ENCODE data around the gene TRIM66. TPM values are rescaled to one million over a fixed set of nuclear protein-coding genes. Genes with fewer than 3 reads are reported as not detected.

Gene TRIM66
- total and polyA plus RNA-seq, 9 of the 15 experiments (the other 6 are each of a cell fraction or from before 2014, with no cell fraction given): 1.1 to 7.3 (median 4.9) TPM

GRCh38 chr11:8688414-8689362 is 6.2 kb upstream of the TRIM66 start (continued):
- TF ChIP-seq BDP1 (IDR thresholded peaks at IDR 0.05; ENCODE audit: insufficient read depth, insufficient read length) (no peak), TSHZ1 (CRISPR knock-in tag; IDR thresholded peaks at IDR 0.05) (no peak), IFI16 (CRISPR knock-in tag; IDR thresholded peaks at IDR 0.05) (no peak), FOXK1 (CRISPR knock-in tag; IDR thresholded peaks at IDR 0.05; ENCODE audit: borderline replicate concordance) (no peak), SUPT5H (IDR thresholded peaks at IDR 0.05) (peak; percentile 88), TAF7 (tag; IDR thresholded peaks at IDR 0.05) (no peak), GATAD2B (IDR thresholded peaks at IDR 0.05; ENCODE audit: borderline replicate concordance) (0 out of 2 replicates have a peak, but pooled peaks have one; percentile 26), ZFP1 (CRISPR knock-in tag; IDR thresholded peaks at IDR 0.05) (peak; percentile 54; the same call in 1 of the 2 replicates), GTF2B (IDR thresholded peaks at IDR 0.05; ENCODE audit: extremely low read depth, insufficient read length) (no peak), ZNF3 (CRISPR knock-in tag; IDR thresholded peaks at IDR 0.05) (no peak), KDM1A (IDR thresholded peaks at IDR 0.05) (peak in 1 of 2 experiments; percentile 7; a peak in 3 of 4 replicates), ESRRA (IDR thresholded peaks at IDR 0.05; ENCODE audit: borderline replicate concordance, low read depth) (peak; percentile 91), HNRNPH1 (optimal IDR thresholded peaks at IDR 0.05; ENCODE audit: low read depth, low read length) (no peak)
- TF ChIP-seq, protein P1, sequence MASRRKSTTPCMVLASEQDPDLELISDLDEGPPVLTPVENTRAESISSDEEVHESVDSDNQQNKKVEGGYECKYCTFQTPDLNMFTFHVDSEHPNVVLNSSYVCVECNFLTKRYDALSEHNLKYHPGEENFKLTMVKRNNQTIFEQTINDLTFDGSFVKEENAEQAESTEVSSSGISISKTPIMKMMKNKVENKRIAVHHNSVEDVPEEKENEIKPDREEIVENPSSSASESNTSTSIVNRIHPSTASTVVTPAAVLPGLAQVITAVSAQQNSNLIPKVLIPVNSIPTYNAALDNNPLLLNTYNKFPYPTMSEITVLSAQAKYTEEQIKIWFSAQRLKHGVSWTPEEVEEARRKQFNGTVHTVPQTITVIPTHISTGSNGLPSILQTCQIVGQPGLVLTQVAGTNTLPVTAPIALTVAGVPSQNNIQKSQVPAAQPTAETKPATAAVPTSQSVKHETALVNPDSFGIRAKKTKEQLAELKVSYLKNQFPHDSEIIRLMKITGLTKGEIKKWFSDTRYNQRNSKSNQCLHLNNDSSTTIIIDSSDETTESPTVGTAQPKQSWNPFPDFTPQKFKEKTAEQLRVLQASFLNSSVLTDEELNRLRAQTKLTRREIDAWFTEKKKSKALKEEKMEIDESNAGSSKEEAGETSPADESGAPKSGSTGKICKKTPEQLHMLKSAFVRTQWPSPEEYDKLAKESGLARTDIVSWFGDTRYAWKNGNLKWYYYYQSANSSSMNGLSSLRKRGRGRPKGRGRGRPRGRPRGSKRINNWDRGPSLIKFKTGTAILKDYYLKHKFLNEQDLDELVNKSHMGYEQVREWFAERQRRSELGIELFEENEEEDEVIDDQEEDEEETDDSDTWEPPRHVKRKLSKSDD (conservative IDR thresholded peaks at IDR 0.05; ENCODE audit: low read length): no peak
- TF ChIP-seq, protein P2, sequence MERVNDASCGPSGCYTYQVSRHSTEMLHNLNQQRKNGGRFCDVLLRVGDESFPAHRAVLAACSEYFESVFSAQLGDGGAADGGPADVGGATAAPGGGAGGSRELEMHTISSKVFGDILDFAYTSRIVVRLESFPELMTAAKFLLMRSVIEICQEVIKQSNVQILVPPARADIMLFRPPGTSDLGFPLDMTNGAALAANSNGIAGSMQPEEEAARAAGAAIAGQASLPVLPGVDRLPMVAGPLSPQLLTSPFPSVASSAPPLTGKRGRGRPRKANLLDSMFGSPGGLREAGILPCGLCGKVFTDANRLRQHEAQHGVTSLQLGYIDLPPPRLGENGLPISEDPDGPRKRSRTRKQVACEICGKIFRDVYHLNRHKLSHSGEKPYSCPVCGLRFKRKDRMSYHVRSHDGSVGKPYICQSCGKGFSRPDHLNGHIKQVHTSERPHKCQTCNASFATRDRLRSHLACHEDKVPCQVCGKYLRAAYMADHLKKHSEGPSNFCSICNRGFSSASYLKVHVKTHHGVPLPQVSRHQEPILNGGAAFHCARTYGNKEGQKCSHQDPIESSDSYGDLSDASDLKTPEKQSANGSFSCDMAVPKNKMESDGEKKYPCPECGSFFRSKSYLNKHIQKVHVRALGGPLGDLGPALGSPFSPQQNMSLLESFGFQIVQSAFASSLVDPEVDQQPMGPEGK (CRISPR knock-in tag; IDR thresholded peaks at IDR 0.05; ENCODE audit: borderline replicate concordance): no peak
- TF ChIP-seq, protein P3, sequence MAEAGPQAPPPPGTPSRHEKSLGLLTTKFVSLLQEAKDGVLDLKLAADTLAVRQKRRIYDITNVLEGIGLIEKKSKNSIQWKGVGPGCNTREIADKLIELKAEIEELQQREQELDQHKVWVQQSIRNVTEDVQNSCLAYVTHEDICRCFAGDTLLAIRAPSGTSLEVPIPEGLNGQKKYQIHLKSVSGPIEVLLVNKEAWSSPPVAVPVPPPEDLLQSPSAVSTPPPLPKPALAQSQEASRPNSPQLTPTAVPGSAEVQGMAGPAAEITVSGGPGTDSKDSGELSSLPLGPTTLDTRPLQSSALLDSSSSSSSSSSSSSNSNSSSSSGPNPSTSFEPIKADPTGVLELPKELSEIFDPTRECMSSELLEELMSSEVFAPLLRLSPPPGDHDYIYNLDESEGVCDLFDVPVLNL (CRISPR knock-in tag; IDR thresholded peaks at IDR 0.05; ENCODE audit: low read depth): peak; percentile 73; the same call in 1 of the 2 replicates

All from K562 (cell line).